Measurements from ENCODE around the gene NCKAP5.

Gene NCKAP5

DNA sequence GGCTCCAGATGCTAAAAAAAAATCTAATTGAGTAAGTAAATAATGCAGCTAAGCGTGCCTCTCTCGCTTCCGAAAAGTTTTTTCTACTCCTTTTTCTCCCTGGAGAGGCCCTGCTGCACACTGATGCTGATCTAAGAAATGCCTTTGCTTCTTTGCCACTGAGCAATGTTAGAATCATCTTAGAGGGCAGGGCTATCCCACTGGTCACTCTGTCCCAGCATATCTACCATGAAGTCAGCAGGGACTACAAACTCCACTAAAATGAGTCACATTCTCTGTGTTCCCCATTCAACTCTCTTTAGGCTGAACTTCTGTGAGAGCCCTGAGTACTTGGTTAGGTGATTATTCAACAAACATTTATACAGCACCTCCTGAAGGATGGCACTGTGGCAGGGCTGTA is 770.7 kb downstream of the NCKAP5 start:
- WGBS: 58% methylated on average over 3 of the region's 3 CpGs
- Histone ChIP-seq H4K8ac (ENCODE audit: low read length) (no peak overlapping the region), H3K27me3 (ENCODE audit: control insufficient read depth in 1 of 2, insufficient read depth in 1 of 2, low read length in 2 of 2) (no peaks in the 10 kb centered on the region)

DNA sequence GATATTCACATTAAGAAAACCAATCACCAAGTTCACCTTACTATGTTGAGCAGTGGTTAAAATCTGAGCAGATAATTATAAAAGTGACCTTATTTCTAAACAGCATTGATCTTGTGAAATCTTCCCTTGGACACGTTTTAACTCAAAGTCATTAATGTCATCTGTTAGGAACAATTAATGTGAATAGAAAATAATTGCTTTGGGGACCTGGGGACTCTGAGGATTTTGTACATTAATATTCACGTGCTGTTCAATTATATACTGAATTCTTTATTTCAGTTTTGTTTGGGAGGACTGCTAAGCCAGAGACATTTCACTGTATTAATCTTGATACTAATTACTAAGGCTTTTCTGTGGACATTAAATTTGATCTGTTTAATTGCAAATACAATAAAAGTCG is 771.2 kb downstream of the NCKAP5 start:
- Histone ChIP-seq H3K9ac (ENCODE audit: low read length) (peak overlapping the region; percentile 14), H2AK5ac (ENCODE audit: low read length, severe bottlenecking) (no peak overlapping the region), H2BK120ac (ENCODE audit: low read depth, low read length) (no peak overlapping the region), H3K27me3 (ENCODE audit: control insufficient read depth in 1 of 2, insufficient read depth in 1 of 2, low read length in 2 of 2) (no peaks in the 10 kb centered on the region), H3K23ac (ENCODE audit: low read length in 2 of 2) (no peak overlapping the region), H2BK5ac (ENCODE audit: low read depth, low read length, poor library complexity, severe bottlenecking) (no peak overlapping the region), H2BK12ac (ENCODE audit: low read length in 2 of 2) (no peak overlapping the region), H3K79me1 (replicated peaks; ENCODE audit: low read length, poor library complexity, severe bottlenecking) (no peaks in the 10 kb centered on the region), H4K91ac (ENCODE audit: low read length) (no peak overlapping the region), H2AFZ (ENCODE audit: low read depth, low read length) (no peak overlapping the region), H3K36me3 (ENCODE audit: control insufficient read depth in 1 of 2, insufficient read depth in 2 of 2, low read depth in 1 of 2, low read length in 2 of 2) (no peaks in the 10 kb centered on the region), H3K27ac (ENCODE audit: low read length, poor library complexity, severe bottlenecking) (no peak overlapping the region), H3K14ac (ENCODE audit: low read length in 2 of 2) (no peak overlapping the region), H2BK15ac (ENCODE audit: low read depth, poor library complexity, severe bottlenecking) (no peak overlapping the region), H3K4me1 (ENCODE audit: control insufficient read depth, insufficient read depth, low read depth, low read length) (no peaks in the 10 kb centered on the region), H3K18ac (ENCODE audit: low read depth in 1 of 2, low read length in 2 of 2) (no peak overlapping the region), H4K8ac (ENCODE audit: low read length) (no peak overlapping the region), H3K4me2 (ENCODE audit: low read length, poor library complexity, severe bottlenecking) (no peak overlapping the region), H3K9me3 (ENCODE audit: control insufficient read depth, low read length) (no peaks in the 10 kb centered on the region), H3K4me3 (ENCODE audit: insufficient read depth in 1 of 2, low read depth in 1 of 2, low read length in 2 of 2) (no peak overlapping the region), H3K4ac (ENCODE audit: low read depth in 1 of 2, low read length in 2 of 2) (no peak overlapping the region)
- no peak for DNase-seq
- WGBS: 72% methylated on average over 1 of the region's 3 CpGs

More for the DNA sequence above, 770.7 kb downstream of the NCKAP5 start:
- no peak overlapping the region for H3K14ac ChIP-seq (ENCODE audit: low read length in 2 of 2)
- H3K4me2 ChIP-seq (ENCODE audit: low read length, poor library complexity, severe bottlenecking): no peak overlapping the region
- no peak overlapping the region for H3K27ac ChIP-seq (ENCODE audit: low read length, poor library complexity, severe bottlenecking)
- H2AK5ac ChIP-seq (ENCODE audit: low read length, severe bottlenecking): no peak overlapping the region
- H3K79me1 ChIP-seq (replicated peaks; ENCODE audit: low read length, poor library complexity, severe bottlenecking): no peaks in the 10 kb centered on the region
- no peak overlapping the region for H2BK120ac ChIP-seq (ENCODE audit: low read depth, low read length)
- no peak overlapping the region for H2AFZ ChIP-seq (ENCODE audit: low read depth, low read length)
- peak overlapping the region; percentile 14 for H3K9ac ChIP-seq (ENCODE audit: low read length)
- H3K36me3 ChIP-seq (ENCODE audit: control insufficient read depth in 1 of 2, insufficient read depth in 2 of 2, low read depth in 1 of 2, low read length in 2 of 2): no peaks in the 10 kb centered on the region
- H3K9me3 ChIP-seq (ENCODE audit: control insufficient read depth, low read length): no peaks in the 10 kb centered on the region
- no peak overlapping the region for H3K4me3 ChIP-seq (ENCODE audit: insufficient read depth in 1 of 2, low read depth in 1 of 2, low read length in 2 of 2)
- H3K18ac ChIP-seq (ENCODE audit: low read depth in 1 of 2, low read length in 2 of 2): no peak overlapping the region
- H3K4me1 ChIP-seq (ENCODE audit: control insufficient read depth, insufficient read depth, low read depth, low read length): no peaks in the 10 kb centered on the region
- H3K4ac ChIP-seq (ENCODE audit: low read depth in 1 of 2, low read length in 2 of 2): no peak overlapping the region
- H2BK15ac ChIP-seq (ENCODE audit: low read depth, poor library complexity, severe bottlenecking): no peak overlapping the region
- peak; percentile 31 for DNase-seq
- no peak overlapping the region for H2BK5ac ChIP-seq (ENCODE audit: low read depth, low read length, poor library complexity, severe bottlenecking)
- H3K23ac ChIP-seq (ENCODE audit: low read length in 2 of 2): no peak overlapping the region
- no peak overlapping the region for H4K91ac ChIP-seq (ENCODE audit: low read length)
- no peak overlapping the region for H2BK12ac ChIP-seq (ENCODE audit: low read length in 2 of 2)

DNA sequence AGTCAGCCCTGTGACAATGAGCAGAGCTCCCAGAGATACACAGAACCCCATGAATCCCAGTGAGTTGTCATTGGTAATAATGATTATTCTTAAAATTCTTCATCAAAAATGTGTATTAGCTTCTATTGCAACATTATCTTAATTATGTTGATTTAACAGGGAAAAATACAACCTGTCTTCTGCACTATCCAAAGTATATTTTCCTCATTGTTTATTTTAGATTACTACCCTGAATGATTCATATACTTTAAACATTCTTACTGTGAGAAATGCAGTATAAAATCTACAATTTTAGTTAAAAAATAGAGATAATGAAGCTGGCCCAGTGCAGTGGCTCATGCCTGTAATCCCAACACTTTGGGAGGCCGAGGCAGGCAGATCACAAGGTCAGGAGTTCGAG is 773.0 kb downstream of the NCKAP5 start:
- Histone ChIP-seq H3K36me3 (ENCODE audit: control insufficient read depth in 1 of 2, insufficient read depth in 2 of 2, low read depth in 1 of 2, low read length in 2 of 2) (no peaks in the 10 kb centered on the region), H3K4ac (ENCODE audit: low read depth in 1 of 2, low read length in 2 of 2) (no peak overlapping the region), H3K23ac (ENCODE audit: low read length in 2 of 2) (no peak overlapping the region), H2BK120ac (ENCODE audit: low read depth, low read length) (no peak overlapping the region), H2BK5ac (ENCODE audit: low read depth, low read length, poor library complexity, severe bottlenecking) (no peak overlapping the region), H3K9me3 (ENCODE audit: control insufficient read depth, low read length) (no peaks in the 10 kb centered on the region), H2AFZ (ENCODE audit: low read depth, low read length) (no peak overlapping the region), H2AK5ac (ENCODE audit: low read length, severe bottlenecking) (no peak overlapping the region), H3K18ac (ENCODE audit: low read depth in 1 of 2, low read length in 2 of 2) (no peak overlapping the region), H2BK12ac (ENCODE audit: low read length in 2 of 2) (no peak overlapping the region), H3K27me3 (ENCODE audit: control insufficient read depth in 1 of 2, insufficient read depth in 1 of 2, low read length in 2 of 2) (no peaks in the 10 kb centered on the region), H3K4me1 (ENCODE audit: control insufficient read depth, insufficient read depth, low read depth, low read length) (no peaks in the 10 kb centered on the region), H2BK15ac (ENCODE audit: low read depth, poor library complexity, severe bottlenecking) (no peak overlapping the region), H3K9ac (ENCODE audit: low read length) (no peak overlapping the region), H3K79me1 (replicated peaks; ENCODE audit: low read length, poor library complexity, severe bottlenecking) (no peaks in the 10 kb centered on the region), H3K4me3 (ENCODE audit: insufficient read depth in 1 of 2, low read depth in 1 of 2, low read length in 2 of 2) (no peak overlapping the region), H3K14ac (ENCODE audit: low read length in 2 of 2) (no peak overlapping the region), H4K8ac (ENCODE audit: low read length) (no peak overlapping the region), H4K91ac (ENCODE audit: low read length) (no peak overlapping the region), H3K4me2 (ENCODE audit: low read length, poor library complexity, severe bottlenecking) (no peak overlapping the region), H3K27ac (ENCODE audit: low read length, poor library complexity, severe bottlenecking) (no peak overlapping the region)
- no peak for DNase-seq
- no CpG with 5 or more reads among the region's 2 CpGs for WGBS

- Histone ChIP-seq H3K9me3 (ENCODE audit: control insufficient read depth, low read length) (no peaks in the 10 kb centered on the region), H3K4ac (ENCODE audit: low read depth in 1 of 2, low read length in 2 of 2) (no peak overlapping the region), H2AK5ac (ENCODE audit: low read length, severe bottlenecking) (no peak overlapping the region), H3K18ac (ENCODE audit: low read depth in 1 of 2, low read length in 2 of 2) (no peak overlapping the region), H3K14ac (ENCODE audit: low read length in 2 of 2) (no peak overlapping the region), H3K23ac (ENCODE audit: low read length in 2 of 2) (no peak overlapping the region), H3K27me3 (ENCODE audit: control insufficient read depth in 1 of 2, insufficient read depth in 1 of 2, low read length in 2 of 2) (no peaks in the 10 kb centered on the region), H3K4me1 (ENCODE audit: control insufficient read depth, insufficient read depth, low read depth, low read length) (no peaks in the 10 kb centered on the region), H2AFZ (ENCODE audit: low read depth, low read length) (no peak overlapping the region), H2BK120ac (ENCODE audit: low read depth, low read length) (no peak overlapping the region), H2BK5ac (ENCODE audit: low read depth, low read length, poor library complexity, severe bottlenecking) (no peak overlapping the region), H3K4me2 (ENCODE audit: low read length, poor library complexity, severe bottlenecking) (no peak overlapping the region), H4K91ac (ENCODE audit: low read length) (no peak overlapping the region), H3K27ac (ENCODE audit: low read length, poor library complexity, severe bottlenecking) (no peak overlapping the region), H3K79me1 (replicated peaks; ENCODE audit: low read length, poor library complexity, severe bottlenecking) (no peaks in the 10 kb centered on the region), H2BK12ac (ENCODE audit: low read length in 2 of 2) (no peak overlapping the region), H3K4me3 (ENCODE audit: insufficient read depth in 1 of 2, low read depth in 1 of 2, low read length in 2 of 2) (no peak overlapping the region), H4K8ac (ENCODE audit: low read length) (no peak overlapping the region), H3K9ac (ENCODE audit: low read length) (no peak overlapping the region), H2BK15ac (ENCODE audit: low read depth, poor library complexity, severe bottlenecking) (no peak overlapping the region), H3K36me3 (ENCODE audit: control insufficient read depth in 1 of 2, insufficient read depth in 2 of 2, low read depth in 1 of 2, low read length in 2 of 2) (no peaks in the 10 kb centered on the region)
- WGBS: 89% methylated on average over 5 of the region's 8 CpGs
- no peak for DNase-seq
Measured at GRCh38 chr2:132793532-132793931, 774.7 kb downstream of the NCKAP5 start.
